GM23338 (cell line): Measurements from ENCODE around the gene ADAMTS17. TPM values are rescaled to one million over a fixed set of nuclear protein-coding genes. Genes with fewer than 3 reads are reported as not detected.

Experiments
- ATAC-seq: fragments of 200-7000 bp; cut with Tn5 transposase; 3 replicates; pipeline ENCODE4 v1.9.1; 2020
- DNase-seq: peaks from one replicate; pipeline ENCODE4 v3.0.0-alpha.2; 2015; ENCODE audit warnings: low spot score
- H2AFZ ChIP-seq: fragments of 200-600 bp; sonication (generic); 2 replicates; pipeline ENCODE4 v1.8.0; 2016; ENCODE audit warnings: antibody characterized with exemption, mild to moderate bottlenecking, moderate library complexity
- H3F3A ChIP-seq: fragments of 200-600 bp; sonication (generic); replicated peaks from 2 replicates; pipeline ENCODE4 v1.8.0; 2017; ENCODE audit warnings: antibody characterized with exemption, mixed run types, low read depth
- H3K27ac ChIP-seq: fragments of 200-600 bp; sonication (generic); 2 replicates; pipeline ENCODE4 v1.6.1; 2016; ENCODE audit warnings: low read depth
- H3K27me3 ChIP-seq: fragments of 200-600 bp; sonication (generic); 2 replicates; pipeline ENCODE4 v1.8.0; 2016; ENCODE audit warnings: mild to moderate bottlenecking, mixed run types, moderate library complexity; ENCODE audit not compliant: insufficient read depth
- H3K36me3 ChIP-seq: fragments of 200-600 bp; sonication (generic); 2 replicates; pipeline ENCODE4 v1.8.0; 2016; ENCODE audit warnings: mild to moderate bottlenecking; ENCODE audit not compliant: insufficient read depth
- H3K4me1 ChIP-seq: fragments of 200-600 bp; sonication (generic); 2 replicates; pipeline ENCODE4 v1.8.0; 2016; ENCODE audit warnings: mild to moderate bottlenecking, moderate library complexity; ENCODE audit not compliant: insufficient read depth
- H3K4me2 ChIP-seq: fragments of 200-600 bp; sonication (generic); 2 replicates; pipeline ENCODE4 v1.7.1; 2017; ENCODE audit warnings: mixed run types
- H3K4me3 ChIP-seq: fragments of 200-600 bp; sonication (generic); 2 replicates; pipeline ENCODE4 v1.6.1; 2016; ENCODE audit warnings: mixed run types
- H3K79me2 ChIP-seq: fragments of 200-600 bp; sonication (generic); replicated peaks from 2 replicates; pipeline ENCODE4 v1.8.0; 2017; ENCODE audit warnings: mild to moderate bottlenecking; ENCODE audit not compliant: insufficient read depth
- H3K9me2 ChIP-seq: fragments of 200-600 bp; sonication (generic); 2 replicates; pipeline ENCODE4 v1.8.0; 2017; ENCODE audit not compliant: insufficient read depth
- H4K20me1 ChIP-seq: fragments of 200-600 bp; sonication (generic); replicated peaks from 2 replicates; pipeline ENCODE4 v1.8.0; 2017; ENCODE audit warnings: mild to moderate bottlenecking; ENCODE audit not compliant: insufficient read depth
- H3K27ac Mint-ChIP-seq: 2 replicates; pipeline ENCODE4 v1.8.0; 2020; ENCODE audit warnings: inconsistent platforms, mild to moderate bottlenecking, moderate library complexity, mixed read lengths
- H3K27me3 Mint-ChIP-seq: 3 replicates; pipeline ENCODE4 v1.8.0; 2022; ENCODE audit warnings: low read depth, mild to moderate bottlenecking, moderate library complexity, mixed read lengths, inconsistent platforms; ENCODE audit not compliant: insufficient read depth, poor library complexity
- H3K36me3 Mint-ChIP-seq: 3 replicates; pipeline ENCODE4 v1.8.0; 2021; ENCODE audit warnings: low read depth, mild to moderate bottlenecking, inconsistent platforms, moderate library complexity, mixed read lengths
- H3K4me1 Mint-ChIP-seq: 3 replicates; pipeline ENCODE4 v1.8.0; 2020; ENCODE audit warnings: mild to moderate bottlenecking, inconsistent platforms, mixed read lengths
- H3K4me3 Mint-ChIP-seq: 3 replicates; pipeline ENCODE4 v1.8.0; 2021; ENCODE audit warnings: moderate library complexity, mild to moderate bottlenecking, inconsistent platforms, mixed read lengths
- H3K9me3 Mint-ChIP-seq: 3 replicates; pipeline ENCODE4 v1.8.0; 2020; ENCODE audit warnings: moderate library complexity, mild to moderate bottlenecking, inconsistent platforms, mixed read lengths
- CREB1 ChIP-seq: fragments of 250-450 bp; sonication (Bioruptor Pico); IDR thresholded peaks from 2 replicates; pipeline ENCODE4 v1.5.0; 2020; ENCODE audit warnings: low read depth, mild to moderate bottlenecking, moderate library complexity
- CTCF ChIP-seq, 2 experiments: fragments of 200-600 bp in 1 of 2; sonication (generic) in 1 of 2; conservative IDR thresholded peaks; 2 replicates each; pipeline versions ENCODE4 v1.5.1 to v1.6.1; 2016 to 2017; ENCODE audit warnings: antibody characterized with exemption in 2 of 2, low read depth in 2 of 2, mild to moderate bottlenecking in 2 of 2, moderate library complexity in 1 of 2
- ETS1 ChIP-seq: IDR thresholded peaks from 2 replicates; pipeline ENCODE4 v1.6.1; 2016; ENCODE audit warnings: antibody characterized with exemption
- EZH2 ChIP-seq: fragments of 200-600 bp; sonication (generic); IDR thresholded peaks from one replicate; pipeline ENCODE4 v1.8.0; 2017; ENCODE audit warnings: antibody characterized with exemption, mild to moderate bottlenecking, low read depth; ENCODE audit not compliant: unreplicated experiment
- EZH2phosphoT487 ChIP-seq: fragments of 200-600 bp; sonication (generic); IDR thresholded peaks from one replicate; pipeline ENCODE4 v1.8.1; 2018; ENCODE audit warnings: antibody characterized with exemption; ENCODE audit not compliant: unreplicated experiment
- JUNB ChIP-seq: IDR thresholded peaks from one replicate; pipeline ENCODE4 v1.6.1; 2016; ENCODE audit warnings: antibody characterized with exemption; ENCODE audit not compliant: unreplicated experiment
- NANOG ChIP-seq: IDR thresholded peaks from 2 replicates; pipeline ENCODE4 v1.6.1; 2016; ENCODE audit warnings: antibody characterized with exemption, borderline replicate concordance
- REST ChIP-seq: IDR thresholded peaks from one replicate; pipeline ENCODE4 v1.6.1; 2018; ENCODE audit warnings: antibody characterized with exemption; ENCODE audit not compliant: unreplicated experiment
- STAT1 ChIP-seq: IDR thresholded peaks from one replicate; pipeline ENCODE4 v1.6.1; 2016; ENCODE audit warnings: antibody characterized with exemption; ENCODE audit not compliant: unreplicated experiment
- ZNF114 ChIP-seq: fragments of 250-450 bp; sonication (Bioruptor Pico); IDR thresholded peaks from 2 replicates; pipeline ENCODE4 v1.5.0; 2020; ENCODE audit warnings: mild to moderate bottlenecking, moderate library complexity
- ZNF331 ChIP-seq: fragments of 250-450 bp; sonication (Bioruptor Pico); IDR thresholded peaks from 2 replicates; pipeline ENCODE4 v1.5.0; 2020; ENCODE audit warnings: low read depth, mild to moderate bottlenecking, moderate library complexity
- polyA plus RNA-seq: library from polyadenylated mRNA; unstranded; fragments of >200 nt; fragmentation: Nextera tagmentation; extraction: Ambion mirVana; gene quantifications from 2 replicates; pipeline ENCODE4 v1.2.1, GENCODE V29; 2016
- total RNA-seq: library from RNA; depleted of rRNA; stranded (reverse); fragments of >200 nt; shearing (Covaris generic); gene quantifications from 2 replicates; pipeline ENCODE4 v1.2.3, GENCODE V29; 2014

Gene ADAMTS17
- total and polyA plus RNA-seq, 2 experiments from 2014 or later: 0.60 to 3.8 TPM

- Mint-ChIP-seq H3K9me3 (no peaks in the 10 kb centered on the region; the same call in 2 of the 3 replicates), H3K27ac (no peak overlapping the region), H3K4me1 (no peaks in the 10 kb centered on the region), H3K4me3 (no peak overlapping the region), H3K36me3 (no peaks in the 10 kb centered on the region), H3K27me3 (no peaks in the 10 kb centered on the region)
- TF ChIP-seq JUNB (no peak), CTCF (conservative IDR thresholded peaks at IDR 0.05; ENCODE audit: low read depth in 2 of 2) (no peak), STAT1 (no peak), ETS1 (no peak)
- Histone ChIP-seq H3K36me3 (no peaks in the 10 kb centered on the region), H4K20me1 (no peaks in the 10 kb centered on the region), H3K27ac (no peak overlapping the region), H3F3A (no peaks in the 10 kb centered on the region), H3K4me2 (no peak overlapping the region), H3K4me1 (no peaks in the 10 kb centered on the region), H2AFZ (no peak overlapping the region), H3K4me3 (no peak overlapping the region), H3K27me3 (no peaks in the 10 kb centered on the region), H3K9me2 (no peaks in the 10 kb centered on the region), H3K79me2 (no peaks in the 10 kb centered on the region)
- no peak for ATAC-seq
- DNase-seq: no peak
Observed at GRCh38 chr15:100108346-100108745, 233.4 kb downstream of the ADAMTS17 start.

GRCh38 chr15:100107606-100108225 is 234.1 kb downstream of the ADAMTS17 start:
- ATAC-seq (no peak), DNase-seq (no peak)
- Histone ChIP-seq H3F3A (no peaks in the 10 kb centered on the region), H3K27me3 (no peaks in the 10 kb centered on the region), H3K9me2 (no peaks in the 10 kb centered on the region), H3K36me3 (no peaks in the 10 kb centered on the region), H3K4me2 (no peak overlapping the region), H3K4me3 (no peak overlapping the region), H3K4me1 (no peaks in the 10 kb centered on the region), H4K20me1 (no peaks in the 10 kb centered on the region), H2AFZ (no peak overlapping the region), H3K79me2 (no peaks in the 10 kb centered on the region), H3K27ac (no peak overlapping the region)
- Mint-ChIP-seq H3K9me3 (no peaks in the 10 kb centered on the region; the same call in 2 of the 3 replicates), H3K36me3 (peaks cover 3% of the 10 kb centered on the region; the same call in 1 of the 3 replicates), H3K27ac (no peak overlapping the region), H3K27me3 (no peaks in the 10 kb centered on the region), H3K4me1 (no peaks in the 10 kb centered on the region), H3K4me3 (no peak overlapping the region)
- TF ChIP-seq ZNF114 (CRISPR knock-in tag): no peak
- TF ChIP-seq NANOG: no peak
- TF ChIP-seq EZH2: no peak
- no peak for TF ChIP-seq CTCF (conservative IDR thresholded peaks at IDR 0.05; ENCODE audit: low read depth in 2 of 2)
- no peak for TF ChIP-seq CREB1
- no peak for TF ChIP-seq EZH2phosphoT487
- no peak for TF ChIP-seq REST
- no peak for TF ChIP-seq STAT1
- TF ChIP-seq ZNF331 (CRISPR knock-in tag): no peak
